Cardiac muscle cell (in vitro differentiated cells and primary cell): Measurements from ENCODE around the gene ADORA2A. TPM values are rescaled to one million over a fixed set of nuclear protein-coding genes. Genes with fewer than 3 reads are reported as not detected.

Source experiments
- DNase-seq, 2 donors: peaks; one replicate each; pipeline versions ENCODE4 v3.0.0 to v3.0.0-alpha.2; 2010 to 2017; ENCODE audit warnings: low read depth in 1 of 2, low spot score in 1 of 2
- H3K27ac ChIP-seq: fragments of 200-600 bp; sonication (generic); 2 replicates; pipeline ENCODE4 v1.5.1; 2016
- H3K27me3 ChIP-seq: fragments of 200-600 bp; sonication (generic); 2 replicates; pipeline ENCODE4 v1.6.0; 2016; ENCODE audit warnings: control low read depth
- H3K36me3 ChIP-seq: fragments of 200-600 bp; sonication (generic); 2 replicates; pipeline ENCODE4 v1.5.1; 2016; ENCODE audit warnings: control low read depth
- H3K4me1 ChIP-seq: fragments of 200-600 bp; sonication (generic); 2 replicates; pipeline ENCODE4 v1.8.1; 2017; ENCODE audit warnings: low read depth, mild to moderate bottlenecking, mixed run types
- H3K4me3 ChIP-seq: fragments of 200-600 bp; sonication (generic); 2 replicates; pipeline ENCODE4 v1.5.1; 2016; ENCODE audit warnings: mild to moderate bottlenecking
- H3K9me3 ChIP-seq: fragments of 200-600 bp; sonication (generic); 2 replicates; pipeline ENCODE4 v1.5.1; 2017; ENCODE audit warnings: low read depth, mild to moderate bottlenecking, control low read depth
- CTCF ChIP-seq: IDR thresholded peaks from 2 replicates; pipeline ENCODE4 v1.5.1; 2012; ENCODE audit warnings: low read depth, mild to moderate bottlenecking, low read length
- polyA plus RNA-seq: library from polyadenylated mRNA; unstranded; fragments of >200 nt; fragmentation: Nextera tagmentation; extraction: Ambion mirVana; gene quantifications from 2 replicates; pipeline ENCODE4 v1.2.1, GENCODE V29; 2016
- total RNA-seq: library from RNA; depleted of rRNA; stranded (reverse); fragments of >200 nt; gene quantifications from 2 replicates; pipeline ENCODE4 v1.2.3, GENCODE V29; 2016

ADORA2A gene
- total and polyA plus RNA-seq, 2 experiments from 2014 or later, result 4.0 to 13.7 TPM

GRCh38 chr22:24423519-24424000 is 3.8 kb upstream of the ADORA2A start:
- H3K4me1 ChIP-seq, result no peaks in the 10 kb centered on the region
- no peaks in the 10 kb centered on the region for H3K9me3 ChIP-seq
- peak overlapping the region; percentile 52 for H3K4me3 ChIP-seq
- peak; percentile 46 to 74 for DNase-seq
- peaks cover 13% of the 10 kb centered on the region for H3K27me3 ChIP-seq
- peak; percentile 62 for TF ChIP-seq CTCF
- H3K27ac ChIP-seq, result no peak overlapping the region
- H3K36me3 ChIP-seq, result no peaks in the 10 kb centered on the region

- Histone ChIP-seq H3K27ac (no peak overlapping the region), H3K4me1 (no peaks in the 10 kb centered on the region), H3K4me3 (peak overlapping the region; percentile 52), H3K9me3 (no peaks in the 10 kb centered on the region), H3K27me3 (peaks cover 13% of the 10 kb centered on the region), H3K36me3 (no peaks in the 10 kb centered on the region)
- no peak for DNase-seq
- TF ChIP-seq CTCF, result no peak
These were observed 3.1 kb upstream of the ADORA2A start for GRCh38 chr22:24424001-24424900.

GRCh38 chr22:24424901-24425775 is 2.3 kb upstream of the ADORA2A start:
- H3K36me3 ChIP-seq, result no peaks in the 10 kb centered on the region
- TF ChIP-seq CTCF, result no peak
- no peak overlapping the region for H3K27ac ChIP-seq
- no peak for DNase-seq
- H3K9me3 ChIP-seq, result no peaks in the 10 kb centered on the region
- H3K4me3 ChIP-seq, result no peak overlapping the region
- peaks cover 13% of the 10 kb centered on the region for H3K27me3 ChIP-seq
- no peaks in the 10 kb centered on the region for H3K4me1 ChIP-seq

- Histone ChIP-seq H3K9me3 (no peaks in the 10 kb centered on the region), H3K4me1 (no peaks in the 10 kb centered on the region), H3K27me3 (peaks cover 13% of the 10 kb centered on the region)
These were observed 963 bp upstream of the ADORA2A start for GRCh38 chr22:24426436-24426835.

More at GRCh38 chr22:24426436-24426835, 963 bp upstream of the ADORA2A start:
- Histone ChIP-seq H3K36me3 (no peaks in the 10 kb centered on the region), H3K4me3 (no peak overlapping the region), H3K27ac (no peak overlapping the region)
- no peak for DNase-seq
- no peak for TF ChIP-seq CTCF
